ENCODE results near the gene EEF1G. TPM values are rescaled to one million over a fixed set of nuclear protein-coding genes. Genes with fewer than 3 reads are reported as not detected.

EEF1G gene
- total and polyA plus RNA-seq, 2 donors (not counting 1 experiment from before 2014, with no cell fraction given): 1,582 to 1,867 TPM

DNA sequence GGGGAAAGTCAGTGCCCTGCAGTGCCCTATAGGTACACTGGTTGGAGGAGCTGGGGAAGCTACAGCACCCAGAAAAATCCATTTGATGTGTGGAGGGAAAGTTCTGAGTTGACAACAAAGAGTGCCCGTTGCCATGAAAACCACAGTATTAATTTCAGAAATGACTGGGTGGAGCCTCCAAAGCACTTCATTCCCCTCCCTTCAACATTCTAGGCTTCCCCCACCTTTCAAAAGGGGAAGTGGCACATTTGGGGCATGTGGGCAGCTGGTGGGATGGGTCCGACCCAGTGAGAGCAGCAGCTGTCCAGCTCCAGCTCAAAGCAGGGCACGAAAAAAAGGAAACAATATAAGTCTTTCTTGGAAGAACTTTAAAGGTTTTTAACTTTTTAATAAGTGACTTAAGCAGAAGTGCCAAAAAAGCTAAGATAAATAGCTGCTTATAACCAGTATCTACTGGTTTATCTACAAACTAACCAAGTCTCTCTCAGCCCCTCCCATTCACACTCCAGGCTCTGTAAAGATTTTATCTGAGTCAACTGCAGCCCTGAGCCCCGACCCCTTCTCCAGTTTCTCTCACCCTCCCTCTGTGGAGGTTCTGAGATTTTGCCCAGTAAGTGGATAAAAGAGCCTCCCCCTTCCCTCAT lies 18.1 kb downstream of the EEF1G start:
- H3K9me3 ChIP-seq (ENCODE audit: control extremely low read depth in 1 of 3, control insufficient read depth in 2 of 3, insufficient read depth in 1 of 3, low read length in 2 of 3): no peaks in the 10 kb centered on the region
- peak overlapping the region; percentile 74 for H3K4me2 ChIP-seq (replicated peaks; ENCODE audit: low read depth, low read length, poor library complexity, severe bottlenecking)
- H4K20me1 ChIP-seq (ENCODE audit: control insufficient read depth, insufficient read depth, low read length, poor library complexity, severe bottlenecking): peaks cover under 1% of the 10 kb centered on the region
- H3K27me3 Mint-ChIP-seq: no peaks in the 10 kb centered on the region
- H3K36me3 ChIP-seq (replicated peaks in 1 of 2; ENCODE audit: control extremely low read depth in 1 of 2, control insufficient read depth in 1 of 2, extremely low read depth in 1 of 2, insufficient read depth in 2 of 2, low read length in 1 of 2): peaks cover 7 to 24% of the 10 kb centered on the region in 2 experiments
- peak overlapping the region; percentile 96 for H3K27ac Mint-ChIP-seq
- no peaks in the 10 kb centered on the region for H3K27me3 ChIP-seq (replicated peaks in 1 of 4; ENCODE audit: control extremely low read depth in 1 of 4, control insufficient read depth in 3 of 4, insufficient read depth in 4 of 4, low read length in 3 of 4)
- H3K27ac ChIP-seq (ENCODE audit: low read length in 2 of 2): peak overlapping the region; percentile 98 to 99
- DNase-seq (peak; percentile 95), ATAC-seq (ENCODE audit: low read depth) (peak; percentile 57)
- ChIA-PET CTCF (interaction anchor here (0.5 to 13.2 kb wide), 8 partner anchors 9 to 177 kb away, joined by 3 to 376 read pairs (median 4); partner anchors contain the start of genes AHNAK and TUT1), POLR2A (interaction anchor here (0.8 to 9.3 kb wide), 7 partner anchors 9 to 286 kb away, joined by 3 to 119 read pairs (median 5); partner anchors contain the start of genes AHNAK, EEF1G, TUT1 and WDR74)
- peaks cover 79% of the 10 kb centered on the region for H3K4me1 Mint-ChIP-seq
- no peaks in the 10 kb centered on the region for H3K9me3 Mint-ChIP-seq (ENCODE audit: insufficient read depth)
- no peak overlapping the region for H2AFZ ChIP-seq (ENCODE audit: insufficient read depth, low read depth, low read length, poor library complexity, severe bottlenecking)
- peak overlapping the region; percentile 44 for H3K9ac ChIP-seq (ENCODE audit: low read length)
- TF ChIP-seq, protein P1, sequence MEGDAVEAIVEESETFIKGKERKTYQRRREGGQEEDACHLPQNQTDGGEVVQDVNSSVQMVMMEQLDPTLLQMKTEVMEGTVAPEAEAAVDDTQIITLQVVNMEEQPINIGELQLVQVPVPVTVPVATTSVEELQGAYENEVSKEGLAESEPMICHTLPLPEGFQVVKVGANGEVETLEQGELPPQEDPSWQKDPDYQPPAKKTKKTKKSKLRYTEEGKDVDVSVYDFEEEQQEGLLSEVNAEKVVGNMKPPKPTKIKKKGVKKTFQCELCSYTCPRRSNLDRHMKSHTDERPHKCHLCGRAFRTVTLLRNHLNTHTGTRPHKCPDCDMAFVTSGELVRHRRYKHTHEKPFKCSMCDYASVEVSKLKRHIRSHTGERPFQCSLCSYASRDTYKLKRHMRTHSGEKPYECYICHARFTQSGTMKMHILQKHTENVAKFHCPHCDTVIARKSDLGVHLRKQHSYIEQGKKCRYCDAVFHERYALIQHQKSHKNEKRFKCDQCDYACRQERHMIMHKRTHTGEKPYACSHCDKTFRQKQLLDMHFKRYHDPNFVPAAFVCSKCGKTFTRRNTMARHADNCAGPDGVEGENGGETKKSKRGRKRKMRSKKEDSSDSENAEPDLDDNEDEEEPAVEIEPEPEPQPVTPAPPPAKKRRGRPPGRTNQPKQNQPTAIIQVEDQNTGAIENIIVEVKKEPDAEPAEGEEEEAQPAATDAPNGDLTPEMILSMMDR (IDR thresholded peaks at IDR 0.05): no peak
- TF ChIP-seq EZH2 (IDR thresholded peaks at IDR 0.05; ENCODE audit: borderline replicate concordance, insufficient read depth, low read depth, low read length, poor library complexity, severe bottlenecking): no peak
- WGBS (ENCODE audit: insufficient coverage): no CpG with 5 or more reads among the region's 4 CpGs
- peaks cover 19% of the 10 kb centered on the region for H3K79me2 ChIP-seq (ENCODE audit: control insufficient read depth, insufficient read depth, low read length)
- intact Hi-C loops (cut with micrococcal nuclease): loop anchor here (1.0 to 5.0 kb wide), 8 partner anchors 9 to 1199 kb away; partner anchors contain the start of genes AHNAK and EEF1G
- H3K4me3 ChIP-seq (ENCODE audit: control extremely low read depth in 1 of 5, extremely low read depth in 1 of 5, insufficient read depth in 1 of 5, low read depth in 2 of 5, low read length in 4 of 5): peak overlapping the region in 4 of 5 experiments; percentile 0 to 53 (median 26)
- peak overlapping the region; percentile 80 for H3K4me3 Mint-ChIP-seq
- H3K4me1 ChIP-seq (ENCODE audit: control insufficient read depth in 2 of 2, insufficient read depth in 2 of 2, low read length in 2 of 2): peaks cover 72 to 86% of the 10 kb centered on the region in 2 donors

All from B cell (primary cell).